IPS DF 6.9 (cell line): ENCODE measurements around the gene FOLR3.

ENCODE experiments used
- DNase-seq: peaks from one replicate; pipeline ENCODE4 v3.0.0-alpha.2; 2013; ENCODE audit warnings: low read depth, low spot score
- H3K27ac ChIP-seq: one replicate; pipeline ENCODE4 v1.5.1; 2013; ENCODE audit warnings: low read length, control low read depth
- H3K27me3 ChIP-seq: 2 replicates; pipeline ENCODE4 v1.6.1; 2013; ENCODE audit warnings: mild to moderate bottlenecking, low read length; ENCODE audit not compliant: control insufficient read depth, insufficient read depth
- H3K36me3 ChIP-seq: 2 replicates; pipeline ENCODE4 v1.6.1; 2013; ENCODE audit warnings: low read length; ENCODE audit not compliant: control insufficient read depth, insufficient read depth
- H3K4me1 ChIP-seq: 2 replicates; pipeline ENCODE4 v1.6.1; 2013; ENCODE audit warnings: low read length; ENCODE audit not compliant: control insufficient read depth, insufficient read depth
- H3K4me3 ChIP-seq: 2 replicates; pipeline ENCODE4 v1.5.1; 2013; ENCODE audit warnings: mild to moderate bottlenecking, low read length
- H3K9me3 ChIP-seq: 2 replicates; pipeline ENCODE4 v1.6.1; 2013; ENCODE audit warnings: low read length, inconsistent platforms; ENCODE audit not compliant: control insufficient read depth, insufficient read depth
- WGBS: extraction: QIAGEN DNeasy Blood & Tissue Kit; methylation state at CpG from one replicate; pipeline ENCODE4 v1.1.7; 2013; ENCODE audit warnings: mixed read lengths, missing lambda C conversion rate; ENCODE audit not compliant: insufficient read length, insufficient coverage; 5-methylcytosine and 5-hydroxymethylcytosine counted together

The FOLR3 gene

GRCh38 chr11:72123117-72123653, 12.3 kb upstream of the FOLR3 start:
- no CpG with 5 or more reads among the region's 3 CpGs for WGBS
- H3K9me3 ChIP-seq, result 0 out of 2 replicates have a peak, but pooled peaks cover 3% of the 10 kb centered on the region

DNA sequence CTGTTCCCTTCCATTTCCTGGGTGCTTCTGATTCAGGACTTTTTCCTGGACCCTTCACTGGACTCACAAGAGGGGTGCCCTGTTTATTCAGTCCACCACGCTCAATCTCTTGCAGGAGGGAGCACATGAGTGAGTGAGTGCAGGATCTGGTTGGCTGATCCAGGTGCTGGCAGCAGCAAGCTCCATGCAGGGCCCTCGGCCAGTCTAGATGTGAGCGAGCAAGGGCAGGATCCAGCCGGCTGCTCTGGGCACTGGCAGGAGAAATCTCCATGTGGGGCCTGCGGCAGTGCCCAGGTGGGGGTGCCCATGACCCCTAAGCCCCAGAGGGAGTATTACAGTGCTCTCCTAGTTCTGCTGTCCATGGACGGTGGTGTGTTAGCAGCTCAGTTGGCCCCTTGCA, 11.5 kb upstream of the FOLR3 start:
- Histone ChIP-seq H3K27me3 (no peaks in the 10 kb centered on the region), H3K4me1 (no peaks in the 10 kb centered on the region), H3K4me3 (no peak overlapping the region), H3K36me3 (no peaks in the 10 kb centered on the region), H3K27ac (no peak overlapping the region), H3K9me3 (peaks cover 4% of the 10 kb centered on the region; the same call in 1 of the 2 replicates)
- no CpG with 5 or more reads among the region's 6 CpGs for WGBS
- DNase-seq, result no peak

More at GRCh38 chr11:72123117-72123653, 12.3 kb upstream of the FOLR3 start:
- no peak for DNase-seq
- Histone ChIP-seq H3K36me3 (no peaks in the 10 kb centered on the region), H3K27me3 (no peaks in the 10 kb centered on the region), H3K27ac (no peak overlapping the region), H3K4me1 (no peaks in the 10 kb centered on the region), H3K4me3 (no peak overlapping the region)

- Histone ChIP-seq H3K36me3 (no peaks in the 10 kb centered on the region), H3K27me3 (no peaks in the 10 kb centered on the region), H3K27ac (no peak overlapping the region), H3K4me3 (no peak overlapping the region), H3K4me1 (no peaks in the 10 kb centered on the region), H3K9me3 (peaks cover 4% of the 10 kb centered on the region; the same call in 1 of the 2 replicates)
- DNase-seq, result no peak
- no CpG with 5 or more reads among the region's 1 CpG for WGBS
Observed at GRCh38 chr11:72125956-72126355, 9.6 kb upstream of the FOLR3 start.

- no CpG with 5 or more reads among the region's 2 CpGs for WGBS
- DNase-seq, result no peak
- Histone ChIP-seq H3K4me1 (no peaks in the 10 kb centered on the region), H3K27ac (no peak overlapping the region), H3K9me3 (peaks cover 6% of the 10 kb centered on the region), H3K27me3 (no peaks in the 10 kb centered on the region), H3K4me3 (no peak overlapping the region), H3K36me3 (no peaks in the 10 kb centered on the region)
Observed at GRCh38 chr11:72127923-72128322, 7.6 kb upstream of the FOLR3 start.

GRCh38 chr11:72129381-72129780, 6.1 kb upstream of the FOLR3 start:
- no peaks in the 10 kb centered on the region for H3K36me3 ChIP-seq
- no CpG with 5 or more reads among the region's 3 CpGs for WGBS
- H3K4me1 ChIP-seq, result no peaks in the 10 kb centered on the region
- H3K27ac ChIP-seq, result no peak overlapping the region
- H3K27me3 ChIP-seq, result no peaks in the 10 kb centered on the region
- H3K9me3 ChIP-seq, result peaks cover 6% of the 10 kb centered on the region
- no peak for DNase-seq
- H3K4me3 ChIP-seq, result no peak overlapping the region

- Histone ChIP-seq H3K4me3 (no peak overlapping the region), H3K9me3 (peaks cover 3% of the 10 kb centered on the region), H3K4me1 (no peaks in the 10 kb centered on the region), H3K36me3 (no peaks in the 10 kb centered on the region), H3K27me3 (no peaks in the 10 kb centered on the region), H3K27ac (no peak overlapping the region)
- DNase-seq, result no peak
- WGBS, result no CpG with 5 or more reads among the region's 2 CpGs
Observed at GRCh38 chr11:72132646-72133045, 2.9 kb upstream of the FOLR3 start.

DNA sequence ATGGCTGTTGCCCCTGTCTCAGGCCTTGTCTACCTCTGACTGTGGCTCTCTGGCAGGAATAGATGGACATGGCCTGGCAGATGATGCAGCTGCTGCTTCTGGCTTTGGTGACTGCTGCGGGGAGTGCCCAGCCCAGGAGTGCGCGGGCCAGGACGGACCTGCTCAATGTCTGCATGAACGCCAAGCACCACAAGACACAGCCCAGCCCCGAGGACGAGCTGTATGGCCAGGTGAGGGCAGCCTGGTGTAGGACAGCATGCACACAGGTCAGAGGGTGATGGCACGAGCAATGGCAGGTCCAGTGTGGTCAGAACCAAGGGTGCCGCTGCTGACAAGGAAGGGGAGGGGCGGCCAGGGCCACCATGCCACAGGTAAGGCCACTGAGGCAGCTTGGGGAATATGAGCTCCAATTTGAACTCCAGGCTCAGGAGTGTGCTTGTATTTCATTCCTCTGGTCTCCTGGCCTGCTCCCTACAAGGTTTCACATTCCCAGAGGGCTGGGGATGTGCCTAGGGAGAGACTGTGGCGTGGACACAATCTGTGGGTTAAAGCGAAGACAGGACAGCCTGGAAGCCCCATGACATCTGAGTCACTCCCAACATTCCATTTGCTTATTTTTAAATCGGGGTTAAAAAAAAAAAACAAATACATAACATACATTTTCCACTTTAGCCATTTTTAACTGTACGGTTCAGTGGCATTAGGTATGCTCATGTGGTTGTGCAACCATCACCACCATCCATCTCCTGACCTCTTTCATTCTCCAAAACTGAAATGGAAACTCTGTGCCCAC, 562 bp downstream of the FOLR3 start:
- Histone ChIP-seq H3K4me1 (no peaks in the 10 kb centered on the region), H3K9me3 (peaks cover 1% of the 10 kb centered on the region; the same call in 1 of the 2 replicates), H3K36me3 (no peaks in the 10 kb centered on the region), H3K4me3 (no peak overlapping the region), H3K27me3 (no peaks in the 10 kb centered on the region), H3K27ac (no peak overlapping the region)
- no peak for DNase-seq
- WGBS, result no CpG with 5 or more reads among the region's 14 CpGs

- DNase-seq, result no peak
- Histone ChIP-seq H3K4me3 (no peak overlapping the region), H3K27ac (no peak overlapping the region), H3K9me3 (no peaks in the 10 kb centered on the region), H3K27me3 (no peaks in the 10 kb centered on the region), H3K36me3 (no peaks in the 10 kb centered on the region), H3K4me1 (no peaks in the 10 kb centered on the region)
- WGBS, result no CpG with 5 or more reads among the region's 4 CpGs
Observed at GRCh38 chr11:72136684-72137262, 1.2 kb downstream of the FOLR3 start.

GRCh38 chr11:72138821-72139390, 3.4 kb downstream of the FOLR3 start:
- no peak overlapping the region for H3K4me3 ChIP-seq
- WGBS, result no CpG with 5 or more reads among the region's 12 CpGs
- no peaks in the 10 kb centered on the region for H3K27me3 ChIP-seq
- DNase-seq, result no peak
- H3K9me3 ChIP-seq, result no peaks in the 10 kb centered on the region
- H3K4me1 ChIP-seq, result no peaks in the 10 kb centered on the region
- no peaks in the 10 kb centered on the region for H3K36me3 ChIP-seq
- H3K27ac ChIP-seq, result no peak overlapping the region

DNA sequence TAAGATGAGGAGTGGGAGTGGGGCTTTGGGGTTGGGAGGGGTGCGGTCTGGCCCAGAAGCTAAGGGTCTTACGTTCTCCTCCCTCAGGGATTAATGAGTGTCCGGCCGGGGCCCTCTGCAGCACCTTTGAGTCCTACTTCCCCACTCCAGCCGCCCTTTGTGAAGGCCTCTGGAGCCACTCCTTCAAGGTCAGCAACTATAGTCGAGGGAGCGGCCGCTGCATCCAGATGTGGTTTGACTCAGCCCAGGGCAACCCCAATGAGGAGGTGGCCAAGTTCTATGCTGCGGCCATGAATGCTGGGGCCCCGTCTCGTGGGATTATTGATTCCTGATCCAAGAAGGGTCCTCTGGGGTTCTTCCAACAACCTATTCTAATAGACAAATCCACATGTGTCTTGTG, 4.0 kb downstream of the FOLR3 start:
- no CpG with 5 or more reads among the region's 11 CpGs for WGBS
- no peaks in the 10 kb centered on the region for H3K36me3 ChIP-seq
- no peak overlapping the region for H3K27ac ChIP-seq
- no peak overlapping the region for H3K4me3 ChIP-seq
- no peak for DNase-seq
- no peaks in the 10 kb centered on the region for H3K27me3 ChIP-seq
- H3K9me3 ChIP-seq, result no peaks in the 10 kb centered on the region
- H3K4me1 ChIP-seq, result no peaks in the 10 kb centered on the region
